Peyer's patch (tissue), 4 donors: Measurements from ENCODE around the gene GNAQ.

Experiments used
- POLR2A ChIP-seq, 2 donors: fragments of 450-650 bp; IDR thresholded peaks; one replicate each; pipeline ENCODE4 v1.5.1; 2017; ENCODE audit warnings: antibody characterized with exemption in 2 of 2, mild to moderate bottlenecking in 2 of 2, moderate library complexity in 2 of 2
- TF ChIP-seq, protein P1 (sequence below), 6 experiments: fragments of 450-650 bp in 4 of 6; fragments of 200-600 bp in 2 of 6; sonication (generic) in 1 of 6; IDR thresholded peaks; one replicate each; pipeline ENCODE4 v1.5.1; 2017 to 2019; ENCODE audit warnings: antibody characterized with exemption in 6 of 6, mild to moderate bottlenecking in 3 of 6, moderate library complexity in 1 of 6

DNA sequence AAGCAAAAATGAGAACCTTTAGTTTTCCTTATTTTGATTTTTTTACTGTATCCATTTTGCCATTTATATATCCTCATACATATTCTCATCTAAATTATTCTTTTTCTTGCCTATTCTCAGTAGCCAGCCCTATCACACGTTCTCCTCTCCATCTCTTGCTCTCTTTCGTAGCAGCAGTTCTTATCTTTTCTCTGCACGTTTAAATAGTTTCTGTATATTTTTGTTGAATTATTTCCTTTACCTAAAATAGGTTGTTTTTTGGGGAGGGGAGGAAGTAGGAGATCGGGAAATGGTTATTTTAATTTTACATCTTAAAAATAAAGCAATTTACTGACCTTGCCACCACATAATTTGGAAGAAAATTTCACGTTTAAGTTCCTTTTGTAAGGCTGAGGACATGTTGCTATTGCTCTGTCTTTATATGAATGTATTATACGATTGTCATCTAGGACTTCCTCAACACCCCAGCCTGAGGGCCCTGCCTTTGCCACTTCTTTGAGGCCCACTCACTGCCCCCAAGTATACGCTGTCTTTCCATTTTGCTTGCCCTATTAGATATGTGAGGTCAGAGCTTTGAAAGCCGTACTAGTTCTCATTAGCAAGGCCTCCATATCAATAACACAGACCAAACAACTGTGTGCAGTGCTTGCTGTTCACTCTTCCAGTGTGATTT lies 140.3 kb downstream of the GNAQ start:
- TF ChIP-seq, protein P1, sequence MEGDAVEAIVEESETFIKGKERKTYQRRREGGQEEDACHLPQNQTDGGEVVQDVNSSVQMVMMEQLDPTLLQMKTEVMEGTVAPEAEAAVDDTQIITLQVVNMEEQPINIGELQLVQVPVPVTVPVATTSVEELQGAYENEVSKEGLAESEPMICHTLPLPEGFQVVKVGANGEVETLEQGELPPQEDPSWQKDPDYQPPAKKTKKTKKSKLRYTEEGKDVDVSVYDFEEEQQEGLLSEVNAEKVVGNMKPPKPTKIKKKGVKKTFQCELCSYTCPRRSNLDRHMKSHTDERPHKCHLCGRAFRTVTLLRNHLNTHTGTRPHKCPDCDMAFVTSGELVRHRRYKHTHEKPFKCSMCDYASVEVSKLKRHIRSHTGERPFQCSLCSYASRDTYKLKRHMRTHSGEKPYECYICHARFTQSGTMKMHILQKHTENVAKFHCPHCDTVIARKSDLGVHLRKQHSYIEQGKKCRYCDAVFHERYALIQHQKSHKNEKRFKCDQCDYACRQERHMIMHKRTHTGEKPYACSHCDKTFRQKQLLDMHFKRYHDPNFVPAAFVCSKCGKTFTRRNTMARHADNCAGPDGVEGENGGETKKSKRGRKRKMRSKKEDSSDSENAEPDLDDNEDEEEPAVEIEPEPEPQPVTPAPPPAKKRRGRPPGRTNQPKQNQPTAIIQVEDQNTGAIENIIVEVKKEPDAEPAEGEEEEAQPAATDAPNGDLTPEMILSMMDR (IDR thresholded peaks at IDR 0.05): no peak
- no peak for TF ChIP-seq POLR2A (IDR thresholded peaks at IDR 0.05)
